K562 (cell line): Measurements from ENCODE around the gene MMP21. TPM values are rescaled to one million over a fixed set of nuclear protein-coding genes. Genes with fewer than 3 reads are reported as not detected.

Experiments
- ATAC-seq: fragments of 200-7000 bp; cut with Tn5 transposase; 3 replicates; pipeline ENCODE4 v1.9.1; 2020; ENCODE audit warnings: moderate library complexity
- BruUV-seq: library from RNA; stranded (reverse); fragments of 400-500 nt; replicated peaks from 2 replicates; lab custom pipeline; 2021; lab: Mats Ljungman, UMichigan
- CTCF ChIA-PET: fragments of 300-600 bp; formaldehyde crosslinking; extraction: SDS; loops from one replicate; lab custom pipeline; 2021; ENCODE audit warnings: low intra/inter-chr PET ratio; lab: Yijun Ruan, JAX
- POLR2A ChIA-PET: fragments of 300-600, 350-650 bp; sonication (Branson Sonifier 250); formaldehyde crosslinking; extraction: SDS; loops from one replicate; lab custom pipeline; 2021; ENCODE audit warnings: antibody characterized with exemption, inconsistent platforms; lab: Yijun Ruan, JAX
- DNase-seq, 4 experiments: peaks; one replicate each; pipeline versions ENCODE4 v3.0.0 to v3.0.0-alpha.2; 2011 to 2018; ENCODE audit warnings: low spot score in 3 of 4, mixed read lengths in 3 of 4; ENCODE audit errors: extremely low read depth in 1 of 4
- FAIRE-seq: peaks from 2 replicates; lab custom pipeline; 2011; peaks lifted over from hg19 to GRCh38; lab: Jason Lieb, UNC
- H2AFZ ChIP-seq: 2 replicates; pipeline ENCODE4 v1.6.0; 2011; ENCODE audit warnings: low read depth, low read length, control low read depth, inconsistent platforms
- H3K27ac ChIP-seq: fragments of 200-600 bp; 3 replicates; pipeline ENCODE4 v1.8.0; 2011; ENCODE audit warnings: low read depth, mild to moderate bottlenecking, control low read depth, inconsistent platforms, low read length, moderate library complexity, mixed read lengths; ENCODE audit errors: extremely low read depth
- H3K27me3 ChIP-seq, 2 experiments: fragments of 300-600 bp in 1 of 2; 2 replicates in 1 of 2; 3 replicates in 1 of 2; pipeline versions ENCODE4 v1.6.0 to v1.8.0; 2011; ENCODE audit warnings: inconsistent platforms in 2 of 2, low read length in 2 of 2, mild to moderate bottlenecking in 1 of 2, mixed read lengths in 1 of 2, moderate library complexity in 1 of 2; ENCODE audit not compliant: control insufficient read depth in 2 of 2, insufficient read depth in 2 of 2
- H3K36me3 ChIP-seq: fragments of 300-600 bp; 3 replicates; pipeline ENCODE4 v1.8.0; 2011; ENCODE audit warnings: mild to moderate bottlenecking, low read length, inconsistent platforms; ENCODE audit not compliant: control insufficient read depth, insufficient read depth
- H3K4me1 ChIP-seq, 2 experiments: fragments of 200-600 bp in 1 of 2; replicated peaks in 1 of 2; 2 replicates in 1 of 2; 3 replicates in 1 of 2; pipeline versions ENCODE4 v1.5.1 to v1.8.0; 2011; ENCODE audit warnings: inconsistent platforms in 2 of 2, low read length in 2 of 2, mild to moderate bottlenecking in 1 of 2, mixed read lengths in 1 of 2, moderate library complexity in 1 of 2; ENCODE audit not compliant: control insufficient read depth in 2 of 2, insufficient read depth in 2 of 2
- H3K4me2 ChIP-seq: 2 replicates; pipeline ENCODE4 v1.6.1; 2011; ENCODE audit warnings: low read length, control low read depth, inconsistent platforms, mixed read lengths; ENCODE audit not compliant: insufficient read depth
- H3K4me3 ChIP-seq: fragments of 200-600 bp; sonication (generic), shearing (Covaris generic); 2 replicates; pipeline ENCODE4 v1.5.1; 2016; ENCODE audit warnings: control low read depth, inconsistent platforms
- H3K79me2 ChIP-seq: fragments of 200-600 bp; 3 replicates; pipeline ENCODE4 v1.8.0; 2011; ENCODE audit warnings: low read length, inconsistent platforms; ENCODE audit not compliant: control insufficient read depth, insufficient read depth
- H3K9ac ChIP-seq, 2 experiments: 2 replicates each; pipeline versions ENCODE4 v1.6.0 to v1.6.1; 2011; ENCODE audit warnings: low read depth in 2 of 2, low read length in 2 of 2, control low read depth in 1 of 2, inconsistent platforms in 1 of 2, mild to moderate bottlenecking in 1 of 2, mixed read lengths in 1 of 2; ENCODE audit not compliant: insufficient read depth in 1 of 2
- H3K9me1 ChIP-seq: one replicate; pipeline ENCODE4 v1.6.0; 2011; ENCODE audit warnings: inconsistent platforms, mild to moderate bottlenecking, low read length, moderate library complexity; ENCODE audit not compliant: control insufficient read depth, insufficient read depth
- H3K9me3 ChIP-seq: replicated peaks from 2 replicates; pipeline ENCODE4 v1.5.1; 2011; ENCODE audit warnings: low read depth, low read length, inconsistent platforms; ENCODE audit not compliant: control insufficient read depth, insufficient read depth
- H4K20me1 ChIP-seq: replicated peaks from 2 replicates; pipeline ENCODE4 v1.6.1; 2011; ENCODE audit warnings: low read length, inconsistent platforms, mixed read lengths; ENCODE audit not compliant: control insufficient read depth, insufficient read depth
- ATF2 ChIP-seq: sonication (generic); formaldehyde crosslinking; IDR thresholded peaks from 2 replicates; pipeline ENCODE4 v1.8.1; 2022; ENCODE audit warnings: missing genetic modification reagents
- GTF3C2 ChIP-seq: IDR thresholded peaks from 3 replicates; pipeline ENCODE4 v1.6.1; 2011; ENCODE audit warnings: borderline replicate concordance, mild to moderate bottlenecking, moderate library complexity; ENCODE audit not compliant: insufficient read length; ENCODE audit errors: extremely low read depth
- HNRNPH1 ChIP-seq: fragments of 200-400 bp; formaldehyde crosslinking; optimal IDR thresholded peaks from 2 replicates; pipeline ENCODE3; 2017; ENCODE audit warnings: low read depth, mild to moderate bottlenecking, low read length, moderate library complexity
- RBM15 ChIP-seq: fragments of 200-400 bp; formaldehyde crosslinking; IDR thresholded peaks from 2 replicates; pipeline ENCODE4 v1.6.1; 2018; ENCODE audit warnings: mild to moderate bottlenecking, low read length, moderate library complexity; ENCODE audit not compliant: insufficient read depth
- TEAD4 ChIP-seq, 2 experiments: sonication (generic) in 1 of 2; formaldehyde crosslinking in 1 of 2; IDR thresholded peaks; 2 replicates each; pipeline versions ENCODE4 v1.6.1 to v1.8.0; 2012 to 2022; ENCODE audit warnings: borderline replicate concordance in 1 of 2, inconsistent platforms in 1 of 2, low read length in 1 of 2, mild to moderate bottlenecking in 1 of 2, missing genetic modification reagents in 1 of 2
- ZNF134 ChIP-seq: fragments of 250-450 bp; sonication (Bioruptor Pico); conservative IDR thresholded peaks from 2 replicates; pipeline ENCODE4 v1.4.0; 2020
- WGBS: fragments of 100-300 bp; shearing (Covaris generic); methylation state at CpG from one replicate; pipeline ENCODE4 v1.1.6; 2016; ENCODE audit warnings: low coverage, mixed read lengths; ENCODE audit not compliant: insufficient coverage; ENCODE audit errors: missing lambda C conversion rate; 5-methylcytosine and 5-hydroxymethylcytosine counted together
- in situ Hi-C: fragments of 300-500 bp; cut with MboI; formaldehyde crosslinking; loops from 4 replicates; pipeline ENCODE4 v1.15.0; 2018; ENCODE audit warnings: inconsistent platforms, mixed read lengths
- intact Hi-C: fragments of 100-400 bp; cut with micrococcal nuclease; formaldehyde crosslinking; loops from 2 replicates; pipeline ENCODE4 v1.14.2; 2022
- polyA plus RNA-seq, 8 experiments: library from polyadenylated mRNA; depleted of rRNA in 4 of 8; stranded (reverse) in 5 of 8; unstranded in 3 of 8; fragments of >200 nt; fragmentation: Nextera tagmentation in 2 of 8; fragmentation: Illumina TruSeq in 1 of 8; extraction: Ambion mirVana in 2 of 8; extraction: Trizol in 1 of 8; gene quantifications; 2 replicates each; pipeline versions ENCODE4 v1.2.1 to v1.2.3, GENCODE V29; 2011 to 2014; ENCODE audit warnings: inconsistent platforms in 1 of 8, missing spikeins in 1 of 8
- total RNA-seq, 7 experiments: library from RNA; depleted of rRNA in 6 of 7; stranded (reverse); fragments of >200 nt in 6 of 7; fragmentation: Illumina TruSeq in 2 of 7; extraction: Trizol in 2 of 7; gene quantifications; 2 replicates each; pipeline versions ENCODE4 v1.2.1 to v1.2.3, GENCODE V29; 2011 to 2021; ENCODE audit warnings: low replicate concordance in 1 of 7

Gene MMP21
- total and polyA plus RNA-seq, 9 of the 15 experiments (the other 6 are each of a cell fraction or from before 2014, with no cell fraction given) = not detected

- no peaks in the 10 kb centered on the region for H3K27me3 ChIP-seq
- in situ Hi-C loops = no loop called here
- no peaks in the 10 kb centered on the region for H3K9me3 ChIP-seq
- no peaks in the 10 kb centered on the region for H3K79me2 ChIP-seq
- POLR2A ChIA-PET = no interaction called here
- H3K4me3 ChIP-seq = no peak overlapping the region
- no peak for ATAC-seq
- no peak overlapping the region for H2AFZ ChIP-seq
- WGBS = 89% methylated on average over 1 of the region's 1 CpG
- no peak overlapping the region for H3K9ac ChIP-seq
- no peak for DNase-seq
- FAIRE-seq = no peak
- H4K20me1 ChIP-seq = no peaks in the 10 kb centered on the region
- H3K9me1 ChIP-seq = no peaks in the 10 kb centered on the region
- H3K27ac ChIP-seq = no peak overlapping the region
- H3K4me1 ChIP-seq = no peaks in the 10 kb centered on the region
- H3K4me2 ChIP-seq = no peak overlapping the region
- no TSS peak for BruUV-seq
- H3K36me3 ChIP-seq = peaks cover 61% of the 10 kb centered on the region
- CTCF ChIA-PET = no interaction called here
- intact Hi-C loops = no loop called here
- TF ChIP-seq HNRNPH1 (no peak), ATF2 (no peak), GTF3C2 (no peak), TEAD4 (IDR thresholded peaks at IDR 0.05; ENCODE audit: low read length) (no peak), TEAD4 (CRISPR knock-in tag; IDR thresholded peaks at IDR 0.05; ENCODE audit: borderline replicate concordance) (no peak), RBM15 (no peak), ZNF134 (CRISPR knock-in tag) (no peak)
Observed at GRCh38 chr10:125761961-125762360, 13.7 kb downstream of the MMP21 start.
